Dermis blood vessel endothelial cell (primary cell): ENCODE data around the gene ACSF3. TPM values are rescaled to one million over a fixed set of nuclear protein-coding genes. Genes with fewer than 3 reads are reported as not detected.
"Not testable (repeated sequence)": the region's sequence is repeated elsewhere in the genome, so short reads cannot be mapped to it uniquely, and the experiment has no call there.

ENCODE experiments used
- DNase-seq: peaks from one replicate; pipeline ENCODE4 v3.0.0; 2010
- total RNA-seq: library from RNA; depleted of rRNA; stranded (reverse); fragments of >200 nt; gene quantifications from 2 replicates; pipeline ENCODE4 v1.2.3, GENCODE V29; 2014

Gene ACSF3
- total RNA-seq, 1 donor from 2014 or later = 27.2 TPM

GRCh38 chr16:89161763-89162713, 68.4 kb downstream of the ACSF3 start:
- no peak for DNase-seq

GRCh38 chr16:89163297-89163696, 69.6 kb downstream of the ACSF3 start:
- no peak for DNase-seq

GRCh38 chr16:89164436-89164835, 70.8 kb downstream of the ACSF3 start:
- DNase-seq = no peak

GRCh38 chr16:89164847-89165680, 71.4 kb downstream of the ACSF3 start:
- DNase-seq = no peak

- DNase-seq = not testable (repeated sequence)
Measured at GRCh38 chr16:89165681-89165979, 72.0 kb downstream of the ACSF3 start.

- no peak for DNase-seq
Measured at GRCh38 chr16:89166696-89167424, 73.2 kb downstream of the ACSF3 start.

- peak; percentile 77 for DNase-seq
Measured at GRCh38 chr16:89167425-89167941, 73.8 kb downstream of the ACSF3 start.

GRCh38 chr16:89168381-89169189, 74.9 kb downstream of the ACSF3 start:
- no peak for DNase-seq

GRCh38 chr16:89169778-89170177, 76.1 kb downstream of the ACSF3 start:
- no peak for DNase-seq

- no peak for DNase-seq
Measured at GRCh38 chr16:89170346-89171215, 76.9 kb downstream of the ACSF3 start.

GRCh38 chr16:89171216-89172170, 77.8 kb downstream of the ACSF3 start, which contains the start of gene CDH15:
Gene CDH15, plus strand, starts transcription at chr16:89171748. Its CDS starts 84 bp downstream, at chr16:89171832.
- DNase-seq = peak; percentile 92

GRCh38 chr16:89172171-89172527, 78.5 kb downstream of the ACSF3 start:
- no peak for DNase-seq

GRCh38 chr16:89172528-89173173, 79.0 kb downstream of the ACSF3 start:
- DNase-seq = no peak

- no peak for DNase-seq
Measured at GRCh38 chr16:89173174-89173921, 79.7 kb downstream of the ACSF3 start.

- DNase-seq = no peak
Measured at GRCh38 chr16:89174055-89174827, 80.6 kb downstream of the ACSF3 start.

- DNase-seq = no peak
Measured at GRCh38 chr16:89174877-89175276, 81.2 kb downstream of the ACSF3 start.
